Ureter (tissue), 1 donor: ENCODE measurements around the gene ODR4. TPM values are rescaled to one million over a fixed set of nuclear protein-coding genes. Genes with fewer than 3 reads are reported as not detected.
"Not testable (repeated sequence)": the region's sequence is repeated elsewhere in the genome, so short reads cannot be mapped to it uniquely, and the experiment has no call there.

Source experiments
- DNase-seq: peaks from one replicate; pipeline ENCODE4 v3.0.0-alpha.2; 2020; ENCODE audit warnings: low spot score
- total RNA-seq: library from RNA; stranded (reverse); gene quantifications from one replicate; pipeline ENCODE4 v1.2.4, GENCODE V29; 2023
- donor health status: DM: yes; HTN: yes; CAD: no.

ODR4 gene
- total RNA-seq, 1 donor from 2014 or later: 28.2 TPM

- DNase-seq: no peak
Observed at GRCh38 chr1:186421446-186421845, 45.8 kb downstream of the ODR4 start.

GRCh38 chr1:186424539-186424938, 48.9 kb downstream of the ODR4 start:
- DNase-seq: no peak

- no peak for DNase-seq
Observed at GRCh38 chr1:186426118-186426517, 50.5 kb downstream of the ODR4 start.

GRCh38 chr1:186429017-186429416, 53.4 kb downstream of the ODR4 start:
- DNase-seq: no peak

GRCh38 chr1:186435336-186435735, 59.7 kb downstream of the ODR4 start:
- DNase-seq: no peak

- no peak for DNase-seq
Observed at GRCh38 chr1:186438567-186438966, 62.9 kb downstream of the ODR4 start.

GRCh38 chr1:186440584-186440983, 64.9 kb downstream of the ODR4 start:
- DNase-seq: no peak

- DNase-seq: no peak
Observed at GRCh38 chr1:186442651-186443375, 67.2 kb downstream of the ODR4 start.

- DNase-seq: no peak
Observed at GRCh38 chr1:186443638-186444037, 68.0 kb downstream of the ODR4 start.

GRCh38 chr1:186446152-186446551, 70.5 kb downstream of the ODR4 start:
- no peak for DNase-seq

GRCh38 chr1:186454981-186455380, 79.3 kb downstream of the ODR4 start:
- no peak for DNase-seq

- DNase-seq: no peak
Observed at GRCh38 chr1:186456729-186457255, 81.2 kb downstream of the ODR4 start.

- not testable (repeated sequence) for DNase-seq
Observed at GRCh38 chr1:186459161-186459560, 83.5 kb downstream of the ODR4 start.

- no peak for DNase-seq
Observed at GRCh38 chr1:186461014-186461413, 85.4 kb downstream of the ODR4 start, which contains the start of gene PDC. Gene PDC (minus strand): TSS chr1:186461114. CDS start chr1:186449459, 11,655 bp downstream.

- DNase-seq: no peak
Observed at GRCh38 chr1:186463511-186463910, 87.9 kb downstream of the ODR4 start.

- DNase-seq: no peak
Observed at GRCh38 chr1:186463926-186464325, 88.3 kb downstream of the ODR4 start.

- not testable (repeated sequence) for DNase-seq
Observed at GRCh38 chr1:186465491-186465890, 89.9 kb downstream of the ODR4 start.

- DNase-seq: no peak
Observed at GRCh38 chr1:186465946-186466345, 90.3 kb downstream of the ODR4 start.

Other genes starting within 250 kb of the ODR4 start
- 1.4 TPM for gene PRG4, start 79.6 kb upstream of the ODR4 start, total RNA-seq
- gene TPR, start 585 bp upstream of the ODR4 start, total RNA-seq: 121 TPM
- not detected for gene PDC, start 85.3 kb downstream of the ODR4 start, total RNA-seq